ENCODE results near the gene AOPEP. TPM values are rescaled to one million over a fixed set of nuclear protein-coding genes. Genes with fewer than 3 reads are reported as not detected.

Gene AOPEP
- total RNA-seq, 1 donor from 2014 or later, result 75.3 TPM

- H3K9me3 Mint-ChIP-seq (ENCODE audit: unreplicated experiment), result no peaks in the 10 kb centered on the region
- Histone ChIP-seq H4K20me1 (ENCODE audit: insufficient read depth, low read length) (no peaks in the 10 kb centered on the region), H3K27ac (ENCODE audit: low read depth, low read length) (no peak overlapping the region), H3K27me3 (ENCODE audit: insufficient read depth, low read length) (no peaks in the 10 kb centered on the region), H3K4me2 (ENCODE audit: low read length) (no peak overlapping the region), H3K4me3 (ENCODE audit: insufficient read depth, low read depth, low read length) (no peak overlapping the region), H3K9me3 (ENCODE audit: insufficient read depth, low read depth, low read length) (no peaks in the 10 kb centered on the region), H2AFZ (ENCODE audit: low read depth, low read length) (no peak overlapping the region), H3K36me3 (ENCODE audit: insufficient read depth, low read length) (no peaks in the 10 kb centered on the region), H3K79me2 (ENCODE audit: insufficient read depth, low read length) (no peaks in the 10 kb centered on the region), H3K4me1 (ENCODE audit: insufficient read depth, low read length) (peaks cover 23% of the 10 kb centered on the region), H3K9ac (ENCODE audit: low read length) (no peak overlapping the region)
- no peak overlapping the region for H3K4me3 Mint-ChIP-seq (ENCODE audit: unreplicated experiment)
- peaks cover 10% of the 10 kb centered on the region for H3K36me3 Mint-ChIP-seq (ENCODE audit: low read depth, unreplicated experiment)
- H3K4me1 Mint-ChIP-seq (ENCODE audit: low read depth, unreplicated experiment), result peaks cover 20% of the 10 kb centered on the region
- TF ChIP-seq CTCF (IDR thresholded peaks at IDR 0.05; ENCODE audit: insufficient read depth, low read depth, low read length), result no peak
- no peak for TF ChIP-seq EZH2 (IDR thresholded peaks at IDR 0.05; ENCODE audit: insufficient read depth, low read length)
- FAIRE-seq (no peak), DNase-seq (ENCODE audit: low read depth) (no peak)
- H3K27ac Mint-ChIP-seq (ENCODE audit: unreplicated experiment), result no peak overlapping the region
- no peaks in the 10 kb centered on the region for H3K27me3 Mint-ChIP-seq (ENCODE audit: low read depth, unreplicated experiment)
These were observed 267.3 kb downstream of the AOPEP start for GRCh38 chr9:94993821-94994165.

GRCh38 chr9:94995048-94995693, 268.7 kb downstream of the AOPEP start:
- peaks cover 5% of the 10 kb centered on the region for H3K36me3 Mint-ChIP-seq (ENCODE audit: low read depth, unreplicated experiment)
- Histone ChIP-seq H3K4me3 (ENCODE audit: insufficient read depth, low read depth, low read length) (no peak overlapping the region), H3K36me3 (ENCODE audit: insufficient read depth, low read length) (no peaks in the 10 kb centered on the region), H3K27ac (ENCODE audit: low read depth, low read length) (peak overlapping the region; percentile 64), H3K9ac (ENCODE audit: low read length) (peak overlapping the region; percentile 36), H2AFZ (ENCODE audit: low read depth, low read length) (no peak overlapping the region), H3K9me3 (ENCODE audit: insufficient read depth, low read depth, low read length) (no peaks in the 10 kb centered on the region), H3K79me2 (ENCODE audit: insufficient read depth, low read length) (no peaks in the 10 kb centered on the region), H3K4me1 (ENCODE audit: insufficient read depth, low read length) (peaks cover 23% of the 10 kb centered on the region), H3K4me2 (ENCODE audit: low read length) (peak overlapping the region; percentile 6), H3K27me3 (ENCODE audit: insufficient read depth, low read length) (no peaks in the 10 kb centered on the region), H4K20me1 (ENCODE audit: insufficient read depth, low read length) (no peaks in the 10 kb centered on the region)
- H3K9me3 Mint-ChIP-seq (ENCODE audit: unreplicated experiment), result no peaks in the 10 kb centered on the region
- H3K27me3 Mint-ChIP-seq (ENCODE audit: low read depth, unreplicated experiment), result no peaks in the 10 kb centered on the region
- H3K27ac Mint-ChIP-seq (ENCODE audit: unreplicated experiment), result peak overlapping the region; percentile 96
- H3K4me3 Mint-ChIP-seq (ENCODE audit: unreplicated experiment), result no peak overlapping the region
- TF ChIP-seq CTCF (IDR thresholded peaks at IDR 0.05; ENCODE audit: insufficient read depth, low read depth, low read length) (no peak), EZH2 (IDR thresholded peaks at IDR 0.05; ENCODE audit: insufficient read depth, low read length) (no peak)
- FAIRE-seq (no peak), DNase-seq (ENCODE audit: low read depth) (no peak)
- H3K4me1 Mint-ChIP-seq (ENCODE audit: low read depth, unreplicated experiment), result peaks cover 22% of the 10 kb centered on the region

GRCh38 chr9:94996641-94997040, 270.1 kb downstream of the AOPEP start:
- Histone ChIP-seq H3K79me2 (ENCODE audit: insufficient read depth, low read length) (no peaks in the 10 kb centered on the region), H4K20me1 (ENCODE audit: insufficient read depth, low read length) (no peaks in the 10 kb centered on the region), H3K27ac (ENCODE audit: low read depth, low read length) (peak overlapping the region; percentile 64), H3K9me3 (ENCODE audit: insufficient read depth, low read depth, low read length) (no peaks in the 10 kb centered on the region), H3K4me1 (ENCODE audit: insufficient read depth, low read length) (peaks cover 23% of the 10 kb centered on the region), H3K36me3 (ENCODE audit: insufficient read depth, low read length) (no peaks in the 10 kb centered on the region), H3K4me3 (ENCODE audit: insufficient read depth, low read depth, low read length) (no peak overlapping the region), H3K4me2 (ENCODE audit: low read length) (peak overlapping the region; percentile 55), H2AFZ (ENCODE audit: low read depth, low read length) (no peak overlapping the region), H3K27me3 (ENCODE audit: insufficient read depth, low read length) (no peaks in the 10 kb centered on the region), H3K9ac (ENCODE audit: low read length) (peak overlapping the region; percentile 39)
- H3K4me1 Mint-ChIP-seq (ENCODE audit: low read depth, unreplicated experiment), result peaks cover 22% of the 10 kb centered on the region
- peak overlapping the region; percentile 96 for H3K27ac Mint-ChIP-seq (ENCODE audit: unreplicated experiment)
- no peak for FAIRE-seq
- H3K27me3 Mint-ChIP-seq (ENCODE audit: low read depth, unreplicated experiment), result no peaks in the 10 kb centered on the region
- TF ChIP-seq CTCF (IDR thresholded peaks at IDR 0.05; ENCODE audit: insufficient read depth, low read depth, low read length), result no peak
- no peak for TF ChIP-seq EZH2 (IDR thresholded peaks at IDR 0.05; ENCODE audit: insufficient read depth, low read length)
- peaks cover 5% of the 10 kb centered on the region for H3K36me3 Mint-ChIP-seq (ENCODE audit: low read depth, unreplicated experiment)
- no peaks in the 10 kb centered on the region for H3K9me3 Mint-ChIP-seq (ENCODE audit: unreplicated experiment)
- no peak for DNase-seq (ENCODE audit: low read depth)
- H3K4me3 Mint-ChIP-seq (ENCODE audit: unreplicated experiment), result no peak overlapping the region

Measured in astrocyte (in vitro differentiated cells and primary cell).